Right cardiac atrium (tissue), 5 donors: ENCODE data around the gene PLEKHM3. TPM values are rescaled to one million over a fixed set of nuclear protein-coding genes. Genes with fewer than 3 reads are reported as not detected.
A peak's percentile ranks its signal among the peaks of the same experiment; 100 is the strongest.

Source experiments
- ATAC-seq, 2 donors: fragments of 200-7000 bp; cut with Tn5 transposase; one replicate each; pipeline versions ENCODE4 v1.8.0 to v1.9.1; 2020; ENCODE audit warnings: moderate library complexity in 2 of 2, mild to moderate bottlenecking in 1 of 2
- DNase-seq, 3 donors: peaks; one replicate each; pipeline ENCODE4 v3.0.0-alpha.2; 2020
- H3K27ac ChIP-seq: one replicate; pipeline ENCODE4 v1.5.1; 2013; ENCODE audit warnings: mild to moderate bottlenecking, low read length, control low read depth, moderate library complexity
- H3K27me3 ChIP-seq: one replicate; pipeline ENCODE4 v1.6.1; 2013; ENCODE audit not compliant: control insufficient read depth, insufficient read depth
- H3K4me1 ChIP-seq: one replicate; pipeline ENCODE4 v1.6.1; 2013; ENCODE audit warnings: low read length; ENCODE audit not compliant: control insufficient read depth, insufficient read depth
- H3K4me3 ChIP-seq: one replicate; pipeline ENCODE4 v1.5.1; 2013; ENCODE audit warnings: low read length, control low read depth
- H3K9me3 ChIP-seq: one replicate; pipeline ENCODE4 v1.6.1; 2013; ENCODE audit warnings: low read length; ENCODE audit not compliant: control insufficient read depth
- WGBS: extraction: QIAGEN DNeasy Blood & Tissue Kit; methylation state at CpG from one replicate; pipeline ENCODE4 v1.1.7; 2013; 5-methylcytosine and 5-hydroxymethylcytosine counted together
- intact Hi-C, 4 donors: fragments of 100-400 bp; cut with DNase I; formaldehyde crosslinking; loops; one replicate each; pipeline versions ENCODE4 v1.11.0 to v1.14.0; 2022 to 2023
- polyA plus RNA-seq: library from polyadenylated mRNA; stranded (reverse); fragments of 200-250 nt; gene quantifications from one replicate; pipeline ENCODE4 v1.2.3, GENCODE V29; 2013
- total RNA-seq, 4 donors: library from RNA; stranded (reverse); fragmentation: NEBNext Ultra II Directional; extraction: Animal tissue kit (Norgen Biotek cat#: 25700); gene quantifications; one replicate each; pipeline ENCODE4 v1.2.1, GENCODE V29; 2021
- donor health status: healthy with polysubstance abuse.
- donor health status: DM: no; HTN: yes; CAD: no.
- donor health status: DM: no; HTN: no; CAD: no.
- donor health status: DM: no; HTN: yes; CAD: no; lungs with severe emphysema.
- donor health status: DM: yes; HTN: yes; CAD: no.

PLEKHM3 gene
- total and polyA plus RNA-seq, 5 donors: 6.8 to 14.7 (median 12.9) TPM

GRCh38 chr2:207848545-207848928, 176.8 kb downstream of the PLEKHM3 start:
- no peaks in the 10 kb centered on the region for H3K9me3 ChIP-seq
- DNase-seq: no peak
- no peak overlapping the region for H3K27ac ChIP-seq
- H3K4me3 ChIP-seq: no peak overlapping the region
- H3K4me1 ChIP-seq: peaks cover 9% of the 10 kb centered on the region
- ATAC-seq: no peak
- WGBS: 93% methylated on average over 4 of the region's 4 CpGs
- intact Hi-C loops: no loop called here
- H3K27me3 ChIP-seq: no peaks in the 10 kb centered on the region

- H3K27ac ChIP-seq: peak overlapping the region; percentile 4
- ATAC-seq: peak; percentile 84 to 88
These were observed 177.4 kb downstream of the PLEKHM3 start for GRCh38 chr2:207847807-207848544.

GRCh38 chr2:207847098-207847806, 178.1 kb downstream of the PLEKHM3 start:
- no peak for DNase-seq
- Histone ChIP-seq H3K27ac (no peak overlapping the region), H3K27me3 (no peaks in the 10 kb centered on the region), H3K9me3 (no peaks in the 10 kb centered on the region), H3K4me3 (no peak overlapping the region), H3K4me1 (peaks cover 9% of the 10 kb centered on the region)
- WGBS: 67% methylated on average over 3 of the region's 3 CpGs
- intact Hi-C loops: no loop called here
- ATAC-seq: no peak

More at GRCh38 chr2:207847807-207848544, 177.4 kb downstream of the PLEKHM3 start:
- intact Hi-C loops: no loop called here
- Histone ChIP-seq H3K27me3 (no peaks in the 10 kb centered on the region), H3K4me3 (no peak overlapping the region), H3K9me3 (no peaks in the 10 kb centered on the region), H3K4me1 (peaks cover 9% of the 10 kb centered on the region)
- 60% methylated on average over 4 of the region's 4 CpGs for WGBS
- peak in 2 of 3 donors; percentile 32 to 74 for DNase-seq

DNA sequence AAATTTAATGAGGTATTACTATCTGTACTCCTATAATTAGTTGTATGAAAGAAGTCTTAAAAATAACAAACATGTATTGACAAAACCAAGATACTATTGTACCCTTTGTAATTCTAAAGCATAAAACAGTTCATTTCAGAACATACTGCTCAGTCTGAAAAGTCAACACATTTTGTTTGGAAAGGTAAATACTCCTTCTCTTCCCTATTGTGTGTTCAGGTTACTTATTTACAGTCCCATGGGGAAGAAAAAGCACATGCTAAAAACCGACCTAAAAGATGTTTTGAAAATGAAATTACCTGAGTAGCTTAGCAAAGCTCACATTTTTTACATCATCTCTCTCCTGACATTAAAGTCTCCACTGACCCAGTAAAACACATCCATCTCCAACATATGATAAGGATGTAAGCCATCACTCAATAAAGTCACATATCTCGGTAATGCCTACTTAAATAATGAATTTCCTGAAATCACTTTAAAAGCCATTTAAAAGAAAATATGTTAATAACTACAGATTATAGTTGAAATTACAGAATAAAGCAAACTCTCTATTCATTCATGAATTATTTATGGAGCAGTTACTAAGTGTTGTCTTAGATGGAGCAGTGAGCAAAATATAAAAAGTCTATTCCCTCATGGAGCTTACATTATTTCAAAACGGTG, 180.0 kb downstream of the PLEKHM3 start:
- Histone ChIP-seq H3K4me1 (peaks cover 9% of the 10 kb centered on the region), H3K4me3 (no peak overlapping the region), H3K27ac (no peak overlapping the region), H3K9me3 (no peaks in the 10 kb centered on the region), H3K27me3 (no peaks in the 10 kb centered on the region)
- 80% methylated on average over 3 of the region's 3 CpGs for WGBS
- intact Hi-C loops: no loop called here
- no peak for ATAC-seq
- DNase-seq: no peak

GRCh38 chr2:207844648-207845047, 180.7 kb downstream of the PLEKHM3 start:
- Histone ChIP-seq H3K27me3 (no peaks in the 10 kb centered on the region), H3K9me3 (no peaks in the 10 kb centered on the region), H3K4me1 (peaks cover 6% of the 10 kb centered on the region), H3K27ac (no peak overlapping the region), H3K4me3 (no peak overlapping the region)
- 71% methylated on average over 2 of the region's 2 CpGs for WGBS
- ATAC-seq: no peak
- intact Hi-C loops: no loop called here
- no peak for DNase-seq

DNA sequence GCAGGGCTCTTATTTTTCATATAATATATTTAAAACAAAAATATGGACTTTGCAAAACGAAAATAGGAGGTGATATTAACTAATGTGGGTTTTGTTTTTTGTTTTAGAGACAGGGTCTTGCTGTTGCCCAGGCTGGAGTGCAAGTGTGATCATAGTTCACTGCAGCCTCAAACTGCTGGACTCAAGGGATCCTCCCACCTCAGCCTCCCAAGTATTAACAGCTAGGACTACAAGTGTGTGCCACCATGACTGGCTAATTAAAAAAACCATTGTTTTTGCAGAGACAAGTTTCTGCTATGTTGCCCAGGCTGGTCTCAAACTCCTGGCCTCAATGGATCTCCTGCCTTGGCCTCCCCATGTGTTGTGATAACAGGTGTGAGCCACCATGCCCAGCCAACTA, 185.2 kb downstream of the PLEKHM3 start:
- DNase-seq: no peak
- intact Hi-C loops: no loop called here
- WGBS: 86% methylated on average over 1 of the region's 1 CpG
- no peak for ATAC-seq
- H3K27ac ChIP-seq: no peak overlapping the region
- H3K9me3 ChIP-seq: no peaks in the 10 kb centered on the region
- H3K27me3 ChIP-seq: no peaks in the 10 kb centered on the region
- peaks cover 9% of the 10 kb centered on the region for H3K4me1 ChIP-seq
- no peak overlapping the region for H3K4me3 ChIP-seq

DNA sequence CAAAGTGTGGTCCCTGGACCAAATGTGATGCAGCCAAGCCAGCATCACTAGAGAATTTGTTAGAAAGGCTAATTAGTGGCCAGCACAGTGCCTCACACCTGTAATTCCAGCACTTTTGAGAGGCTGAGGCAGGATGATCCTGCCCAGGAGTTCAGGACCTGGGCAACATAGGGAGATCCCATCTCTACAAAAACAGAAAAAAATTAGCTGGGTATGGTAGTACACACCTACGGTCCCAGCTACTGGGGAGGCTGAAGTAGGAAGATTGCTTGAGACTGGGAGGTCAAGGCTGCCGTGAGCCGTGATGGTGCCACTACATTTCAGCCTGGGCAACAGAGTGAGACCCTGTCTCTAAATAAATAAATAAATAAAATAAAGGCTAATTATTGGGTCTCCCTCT, 185.8 kb downstream of the PLEKHM3 start:
- no peak overlapping the region for H3K27ac ChIP-seq
- H3K4me3 ChIP-seq: no peak overlapping the region
- no peaks in the 10 kb centered on the region for H3K27me3 ChIP-seq
- DNase-seq (no peak), ATAC-seq (no peak)
- 95% methylated on average over 3 of the region's 3 CpGs for WGBS
- intact Hi-C loops: no loop called here
- H3K4me1 ChIP-seq: peaks cover 9% of the 10 kb centered on the region
- no peaks in the 10 kb centered on the region for H3K9me3 ChIP-seq

- ATAC-seq: no peak
- Histone ChIP-seq H3K9me3 (no peaks in the 10 kb centered on the region), H3K4me3 (no peak overlapping the region), H3K4me1 (peaks cover 9% of the 10 kb centered on the region), H3K27me3 (no peaks in the 10 kb centered on the region), H3K27ac (no peak overlapping the region)
- intact Hi-C loops: no loop called here
- DNase-seq: no peak
- WGBS: 95% methylated on average over 1 of the region's 1 CpG
These were observed 186.3 kb downstream of the PLEKHM3 start for GRCh38 chr2:207839028-207839427.

GRCh38 chr2:207836521-207837133, 188.7 kb downstream of the PLEKHM3 start:
- DNase-seq: peak; percentile 43 to 73 (median 69)
- WGBS: 14% methylated on average over 7 of the region's 7 CpGs
- peak; percentile 85 to 87 for ATAC-seq
- Histone ChIP-seq H3K4me1 (peaks cover 11% of the 10 kb centered on the region), H3K27me3 (no peaks in the 10 kb centered on the region), H3K4me3 (no peak overlapping the region), H3K9me3 (no peaks in the 10 kb centered on the region), H3K27ac (peak overlapping the region; percentile 29)
- intact Hi-C loops: no loop called here

GRCh38 chr2:207835805-207836204, 189.5 kb downstream of the PLEKHM3 start:
- no peak overlapping the region for H3K27ac ChIP-seq
- intact Hi-C loops: no loop called here
- no peak overlapping the region for H3K4me3 ChIP-seq
- H3K9me3 ChIP-seq: no peaks in the 10 kb centered on the region
- ATAC-seq: no peak
- H3K4me1 ChIP-seq: peaks cover 12% of the 10 kb centered on the region
- WGBS: 88% methylated on average over 1 of the region's 1 CpG
- no peak for DNase-seq
- H3K27me3 ChIP-seq: no peaks in the 10 kb centered on the region
